Measurements from ENCODE around the gene FBXO42. TPM values are rescaled to one million over a fixed set of nuclear protein-coding genes. Genes with fewer than 3 reads are reported as not detected.
"Not testable (repeated sequence)": the region's sequence is repeated elsewhere in the genome, so short reads cannot be mapped to it uniquely, and the experiment has no call there.

The FBXO42 gene
- total RNA-seq, 1 donor from 2014 or later, result 9.0 TPM

- DNase-seq (ENCODE audit: low spot score); ATAC-seq: not testable (repeated sequence)
Observed at GRCh38 chr1:16222716-16223115, 129.6 kb downstream of the FBXO42 start.

GRCh38 chr1:16221499-16221898 is 130.8 kb downstream of the FBXO42 start:
- no peak for ATAC-seq
- no peak for DNase-seq (ENCODE audit: low spot score)

GRCh38 chr1:16219968-16220500 is 132.2 kb downstream of the FBXO42 start:
- DNase-seq (ENCODE audit: low spot score) (no peak), ATAC-seq (peak; percentile 20)

- ATAC-seq (no peak), DNase-seq (ENCODE audit: low spot score) (no peak)
Observed at GRCh38 chr1:16218674-16219071, 133.6 kb downstream of the FBXO42 start.

- DNase-seq (ENCODE audit: low spot score) (no peak), ATAC-seq (no peak)
Observed at GRCh38 chr1:16218014-16218673, 134.1 kb downstream of the FBXO42 start.

GRCh38 chr1:16217061-16217785 is 135.1 kb downstream of the FBXO42 start:
- DNase-seq (ENCODE audit: low spot score) (peak; percentile 98), ATAC-seq (peak; percentile 96)

- peak; percentile 28 for ATAC-seq
- peak; percentile 73 for DNase-seq (ENCODE audit: low spot score)
Observed at GRCh38 chr1:16215882-16216753, 136.2 kb downstream of the FBXO42 start.

GRCh38 chr1:16215240-16215639 is 137.0 kb downstream of the FBXO42 start:
- not testable (repeated sequence) for ATAC-seq; DNase-seq (ENCODE audit: low spot score)

- DNase-seq (ENCODE audit: low spot score); ATAC-seq: not testable (repeated sequence)
Observed at GRCh38 chr1:16213544-16213943, 138.7 kb downstream of the FBXO42 start.

GRCh38 chr1:16213013-16213412 is 139.3 kb downstream of the FBXO42 start:
- DNase-seq (ENCODE audit: low spot score), result no peak

GRCh38 chr1:16212251-16212961 is 139.9 kb downstream of the FBXO42 start, which contains the start of gene ARHGEF19:
Gene ARHGEF19, minus strand, starts transcription at chr1:16212652. Its CDS starts 3,598 bp downstream, at chr1:16209054.
- ATAC-seq (no peak), DNase-seq (ENCODE audit: low spot score) (no peak)

More at GRCh38 chr1:16213013-16213412, 139.3 kb downstream of the FBXO42 start:
- no peak for ATAC-seq

GRCh38 chr1:16211824-16212223 is 140.5 kb downstream of the FBXO42 start:
- ATAC-seq, result no peak

GRCh38 chr1:16210581-16210980 is 141.7 kb downstream of the FBXO42 start:
- no peak for DNase-seq (ENCODE audit: low spot score)

More at GRCh38 chr1:16211824-16212223, 140.5 kb downstream of the FBXO42 start:
- DNase-seq (ENCODE audit: low spot score), result no peak

GRCh38 chr1:16209847-16210407 is 142.4 kb downstream of the FBXO42 start:
- DNase-seq (ENCODE audit: low spot score) (no peak), ATAC-seq (no peak)

More at GRCh38 chr1:16210581-16210980, 141.7 kb downstream of the FBXO42 start:
- ATAC-seq, result no peak

- ATAC-seq, result no peak
- DNase-seq (ENCODE audit: low spot score), result no peak
Observed at GRCh38 chr1:16209132-16209846, 143.0 kb downstream of the FBXO42 start.

GRCh38 chr1:16208270-16208987 is 143.9 kb downstream of the FBXO42 start:
- no peak for DNase-seq (ENCODE audit: low spot score)
- no peak for ATAC-seq

GRCh38 chr1:16207318-16208269 is 144.7 kb downstream of the FBXO42 start:
- DNase-seq (ENCODE audit: low spot score) (no peak), ATAC-seq (no peak)

Measured in left lobe of liver (tissue), 2 donors.